HUES6 (cell line): Measurements from ENCODE around the gene MEI1.

Source experiments
- H3K27ac ChIP-seq: 2 replicates; pipeline ENCODE4 v1.7.0; 2013; ENCODE audit warnings: low read depth, mild to moderate bottlenecking, low read length, inconsistent platforms
- H3K27me3 ChIP-seq: 2 replicates; pipeline ENCODE4 v1.6.1; 2013; ENCODE audit warnings: low read length; ENCODE audit not compliant: control insufficient read depth, insufficient read depth
- H3K36me3 ChIP-seq: 2 replicates; pipeline ENCODE4 v1.6.1; 2013; ENCODE audit warnings: low read length; ENCODE audit not compliant: control insufficient read depth, insufficient read depth
- H3K4me1 ChIP-seq: 2 replicates; pipeline ENCODE4 v1.6.1; 2013; ENCODE audit warnings: low read length; ENCODE audit not compliant: control insufficient read depth, insufficient read depth
- H3K4me3 ChIP-seq: 2 replicates; pipeline ENCODE4 v1.5.1; 2013; ENCODE audit warnings: low read depth, low read length
- H3K9ac ChIP-seq: one replicate; pipeline ENCODE4 v1.6.1; 2013; ENCODE audit warnings: mild to moderate bottlenecking, low read length
- H3K9me3 ChIP-seq: 2 replicates; pipeline ENCODE4 v1.6.1; 2013; ENCODE audit warnings: low read depth, low read length; ENCODE audit not compliant: control insufficient read depth, insufficient read depth

Gene MEI1

DNA sequence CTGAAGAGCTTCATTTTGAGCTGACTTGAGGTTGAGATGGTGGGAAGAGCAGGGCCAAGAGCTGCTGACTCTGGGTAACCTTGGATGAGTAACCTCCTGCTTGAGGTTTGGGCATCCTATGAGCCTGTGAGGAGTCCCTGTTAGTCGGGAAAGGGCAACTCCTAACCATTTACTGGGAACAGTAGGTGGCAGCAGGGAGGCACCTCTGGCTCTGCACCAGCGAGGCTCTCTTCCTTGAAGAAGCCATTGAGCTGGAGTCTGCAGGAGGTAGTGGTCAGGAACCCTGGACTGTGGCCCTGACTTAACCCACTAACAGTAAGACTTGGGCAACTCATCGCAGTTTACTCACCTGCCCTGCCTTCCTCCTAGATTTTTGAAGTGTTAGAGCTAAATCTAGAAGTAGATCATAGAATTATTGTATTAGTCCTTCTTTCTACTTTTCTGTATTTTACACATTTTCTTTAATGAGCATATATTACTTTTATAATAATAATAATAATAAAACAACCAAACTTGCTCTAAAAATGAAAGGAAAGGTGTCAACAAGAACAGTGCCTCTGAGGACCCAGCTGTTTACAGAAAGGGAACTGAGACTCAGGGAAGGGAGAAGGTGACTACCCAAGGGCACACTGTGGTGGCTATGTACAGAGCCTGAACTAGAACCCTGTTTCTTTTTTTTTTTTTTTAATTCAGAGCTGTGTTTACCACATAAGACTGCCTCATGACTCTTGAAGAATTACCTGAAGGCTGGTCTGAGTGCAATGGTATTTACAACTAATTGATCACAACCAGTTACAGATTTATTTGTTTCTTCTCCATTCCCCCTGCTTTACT lies 47.5 kb downstream of the MEI1 start:
- Histone ChIP-seq H3K4me1 (no peaks in the 10 kb centered on the region; the same call in 1 of the 2 replicates), H3K27me3 (no peaks in the 10 kb centered on the region), H3K27ac (no peak overlapping the region), H3K9ac (no peak overlapping the region), H3K9me3 (no peaks in the 10 kb centered on the region), H3K36me3 (no peaks in the 10 kb centered on the region), H3K4me3 (no peak overlapping the region)

GRCh38 chr22:41752011-41752970 lies 53.0 kb downstream of the MEI1 start:
- Histone ChIP-seq H3K4me1 (peaks cover 7% of the 10 kb centered on the region; the same call in 1 of the 2 replicates), H3K9me3 (no peaks in the 10 kb centered on the region), H3K9ac (no peak overlapping the region), H3K27me3 (no peaks in the 10 kb centered on the region), H3K36me3 (no peaks in the 10 kb centered on the region), H3K4me3 (no peak overlapping the region), H3K27ac (no peak overlapping the region)

DNA sequence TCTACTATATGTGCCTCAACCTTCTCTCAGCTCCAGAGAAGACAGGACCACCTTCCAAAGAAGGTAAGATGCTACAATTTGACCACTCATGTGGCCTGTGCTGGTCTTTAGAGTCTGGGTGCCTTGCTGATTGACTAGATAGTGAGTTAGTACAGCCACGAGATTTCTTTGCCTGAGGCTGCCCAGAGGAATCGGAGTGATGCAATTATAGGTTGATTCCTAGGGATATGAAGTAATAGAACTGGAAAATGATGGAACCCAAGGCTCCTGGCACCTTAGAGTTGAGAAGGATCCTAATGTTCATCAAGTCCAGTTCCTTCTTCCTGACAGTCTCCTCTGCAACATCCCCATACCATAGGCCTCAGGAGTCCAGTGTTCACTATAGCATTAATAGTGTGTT lies 54.7 kb downstream of the MEI1 start:
- Histone ChIP-seq H3K4me1 (peaks cover 7% of the 10 kb centered on the region; the same call in 1 of the 2 replicates), H3K4me3 (no peak overlapping the region), H3K36me3 (no peaks in the 10 kb centered on the region), H3K9ac (no peak overlapping the region), H3K27me3 (no peaks in the 10 kb centered on the region), H3K9me3 (no peaks in the 10 kb centered on the region), H3K27ac (no peak overlapping the region)

GRCh38 chr22:41757502-41757901 lies 58.2 kb downstream of the MEI1 start:
- Histone ChIP-seq H3K9ac (no peak overlapping the region), H3K9me3 (no peaks in the 10 kb centered on the region), H3K4me1 (peaks cover 7% of the 10 kb centered on the region; the same call in 1 of the 2 replicates), H3K27ac (no peak overlapping the region), H3K36me3 (no peaks in the 10 kb centered on the region), H3K4me3 (no peak overlapping the region), H3K27me3 (no peaks in the 10 kb centered on the region)

DNA sequence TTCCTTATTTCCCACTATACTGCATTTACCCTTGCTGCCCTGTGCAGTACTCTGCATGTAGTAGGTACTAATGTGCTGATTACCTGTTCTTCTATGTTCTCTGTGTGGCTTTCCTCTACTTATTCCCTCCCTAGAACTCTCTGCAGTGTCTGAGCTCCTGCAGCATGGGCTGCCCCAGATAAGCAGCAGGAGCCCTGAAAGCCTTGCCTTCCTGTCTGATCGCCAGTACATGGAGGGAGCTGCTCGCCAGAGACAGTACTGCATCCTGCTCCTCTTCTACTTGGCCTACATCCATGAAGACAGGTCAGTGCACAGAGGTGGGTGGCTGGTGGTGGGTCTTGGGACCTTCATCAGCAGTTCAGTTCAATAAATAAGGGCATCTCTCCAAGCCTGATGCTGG lies 58.9 kb downstream of the MEI1 start:
- peaks cover 7% of the 10 kb centered on the region; the same call in 1 of the 2 replicates for H3K4me1 ChIP-seq
- no peaks in the 10 kb centered on the region for H3K9me3 ChIP-seq
- no peak overlapping the region for H3K27ac ChIP-seq
- H3K36me3 ChIP-seq, result no peaks in the 10 kb centered on the region
- H3K4me3 ChIP-seq, result no peak overlapping the region
- H3K9ac ChIP-seq, result no peak overlapping the region
- H3K27me3 ChIP-seq, result no peaks in the 10 kb centered on the region

DNA sequence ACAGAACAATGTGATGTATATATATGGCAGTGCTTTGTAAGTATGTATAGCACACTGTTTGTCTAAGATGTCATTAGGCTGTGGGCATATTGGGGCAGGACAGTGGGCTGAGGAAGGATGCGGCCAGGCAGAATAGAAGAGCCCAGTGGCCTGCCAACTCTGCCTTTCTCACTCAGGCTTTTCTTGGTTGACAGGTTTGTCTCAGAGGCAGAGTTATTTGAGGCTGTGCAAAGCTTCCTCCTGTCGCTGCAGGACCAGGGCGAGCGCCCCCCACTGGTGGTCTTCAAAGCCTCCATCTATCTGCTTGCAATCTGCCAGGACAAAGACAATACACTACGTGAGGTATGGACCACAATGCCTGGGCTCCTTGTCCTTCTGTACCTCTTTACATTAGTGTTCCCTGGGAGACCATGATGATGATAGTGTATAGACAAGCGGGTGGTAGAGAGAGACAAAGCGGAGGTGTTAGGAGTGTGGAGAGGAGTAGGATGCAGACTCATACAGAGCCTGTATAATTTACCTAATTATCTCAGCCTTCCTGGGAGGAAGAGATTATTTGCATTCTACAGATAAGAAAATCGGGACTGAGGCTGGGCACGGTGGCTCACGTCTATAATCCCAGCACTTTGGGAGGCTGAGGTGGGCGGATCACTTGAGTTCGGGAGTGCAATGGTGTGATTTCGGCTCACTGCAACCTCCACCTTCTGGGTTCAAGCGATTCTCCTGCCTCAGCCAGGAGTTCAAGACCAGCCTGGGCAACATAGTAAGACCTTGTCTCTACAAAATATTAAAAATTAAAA lies 63.9 kb downstream of the MEI1 start:
- Histone ChIP-seq H3K36me3 (no peaks in the 10 kb centered on the region), H3K9me3 (no peaks in the 10 kb centered on the region), H3K9ac (no peak overlapping the region)

GRCh38 chr22:41766476-41766875 lies 67.2 kb downstream of the MEI1 start:
- no peaks in the 10 kb centered on the region for H3K4me1 ChIP-seq
- no peak overlapping the region for H3K4me3 ChIP-seq
- no peaks in the 10 kb centered on the region for H3K36me3 ChIP-seq
- H3K27ac ChIP-seq, result no peak overlapping the region
- H3K9me3 ChIP-seq, result no peaks in the 10 kb centered on the region
- no peak overlapping the region for H3K9ac ChIP-seq
- H3K27me3 ChIP-seq, result no peaks in the 10 kb centered on the region

More for the DNA sequence above, 63.9 kb downstream of the MEI1 start:
- no peak overlapping the region for H3K27ac ChIP-seq
- no peaks in the 10 kb centered on the region for H3K4me1 ChIP-seq
- H3K27me3 ChIP-seq, result no peaks in the 10 kb centered on the region
- H3K4me3 ChIP-seq, result no peak overlapping the region

- Histone ChIP-seq H3K4me3 (no peak overlapping the region), H3K9me3 (no peaks in the 10 kb centered on the region), H3K36me3 (no peaks in the 10 kb centered on the region), H3K27me3 (no peaks in the 10 kb centered on the region), H3K27ac (no peak overlapping the region), H3K4me1 (no peaks in the 10 kb centered on the region), H3K9ac (no peak overlapping the region)
Measured at GRCh38 chr22:41768430-41768829, 69.1 kb downstream of the MEI1 start.

DNA sequence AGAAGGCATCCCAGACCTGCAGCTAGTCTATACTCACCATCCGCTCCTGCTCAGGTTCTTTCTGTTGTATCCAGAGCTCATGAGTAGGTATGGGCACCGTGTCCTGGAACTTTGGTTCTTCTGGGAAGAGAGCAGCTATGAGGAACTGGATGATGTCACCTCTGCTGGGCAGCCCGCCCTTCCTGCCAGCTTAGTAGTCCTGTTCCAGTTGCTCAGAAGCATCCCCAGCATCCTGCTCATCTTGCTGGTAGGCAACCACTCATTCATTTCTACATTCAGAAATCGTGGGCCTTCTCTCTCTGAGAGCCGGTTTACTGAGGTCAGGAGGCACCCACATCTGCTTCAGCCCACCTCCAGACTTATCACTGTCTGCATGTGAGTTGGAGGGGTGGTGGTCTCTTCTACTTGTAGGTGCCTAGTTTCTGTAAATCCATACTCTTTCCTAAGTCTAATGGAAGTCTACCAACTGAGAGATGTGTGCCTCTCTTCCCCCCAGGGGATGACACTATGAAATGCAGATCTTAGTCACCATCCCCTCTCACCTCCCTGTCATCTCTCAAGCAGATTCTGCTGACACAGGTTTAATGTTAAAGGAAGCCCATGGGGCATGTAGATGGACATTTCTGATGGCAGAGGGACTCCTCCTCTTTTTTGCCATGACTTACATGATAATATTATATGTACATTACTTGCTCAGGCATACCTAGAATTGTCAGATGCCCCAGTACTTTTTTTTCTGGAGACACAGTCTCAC lies 71.6 kb downstream of the MEI1 start:
- no peaks in the 10 kb centered on the region for H3K36me3 ChIP-seq
- H3K4me3 ChIP-seq, result no peak overlapping the region
- no peaks in the 10 kb centered on the region for H3K4me1 ChIP-seq
- no peak overlapping the region for H3K9ac ChIP-seq
- H3K27me3 ChIP-seq, result no peaks in the 10 kb centered on the region
- H3K9me3 ChIP-seq, result no peaks in the 10 kb centered on the region
- no peak overlapping the region for H3K27ac ChIP-seq

GRCh38 chr22:41772198-41772597 lies 72.9 kb downstream of the MEI1 start:
- Histone ChIP-seq H3K4me1 (no peaks in the 10 kb centered on the region; the same call in 1 of the 2 replicates), H3K27ac (no peak overlapping the region), H3K27me3 (no peaks in the 10 kb centered on the region), H3K36me3 (no peaks in the 10 kb centered on the region), H3K9me3 (no peaks in the 10 kb centered on the region), H3K4me3 (no peak overlapping the region), H3K9ac (no peak overlapping the region)
